Smooth muscle cell (in vitro differentiated cells): ENCODE results near the gene CUX1. TPM values are rescaled to one million over a fixed set of nuclear protein-coding genes. Genes with fewer than 3 reads are reported as not detected.
"Not testable (repeated sequence)": the region's sequence is repeated elsewhere in the genome, so short reads cannot be mapped to it uniquely, and the experiment has no call there.

ENCODE experiments used
- DNase-seq: peaks from one replicate; lab custom pipeline; 2025; ENCODE audit not compliant: unreplicated experiment; lab: John Stamatoyannopoulos, UW
- H2AFZ ChIP-seq: fragments of 200-600 bp; sonication (generic); 2 replicates; pipeline ENCODE4 v1.6.0; 2016; ENCODE audit warnings: antibody characterized with exemption, low read depth, mild to moderate bottlenecking
- H3F3A ChIP-seq: fragments of 200-600 bp; sonication (generic); 2 replicates; pipeline ENCODE4 v1.6.0; 2017; ENCODE audit warnings: antibody characterized with exemption, low read depth
- H3K27ac ChIP-seq: fragments of 200-600 bp; sonication (generic); 2 replicates; pipeline ENCODE4 v1.5.1; 2016; ENCODE audit warnings: low read depth, mild to moderate bottlenecking
- H3K27me3 ChIP-seq: fragments of 200-600 bp; sonication (generic); 2 replicates; pipeline ENCODE4 v1.6.1; 2016; ENCODE audit warnings: low read depth, mild to moderate bottlenecking
- H3K36me3 ChIP-seq: fragments of 200-600 bp; sonication (generic); 2 replicates; pipeline ENCODE4 v1.5.1; 2016; ENCODE audit warnings: low read depth
- H3K4me1 ChIP-seq: fragments of 200-600 bp; sonication (generic); 2 replicates; pipeline ENCODE4 v1.5.1; 2016; ENCODE audit warnings: low read depth
- H3K4me2 ChIP-seq: fragments of 200-600 bp; sonication (generic); 2 replicates; pipeline ENCODE4 v1.6.0; 2016; ENCODE audit warnings: mild to moderate bottlenecking
- H3K4me3 ChIP-seq: fragments of 200-600 bp; sonication (generic); 2 replicates; pipeline ENCODE4 v1.5.1; 2016; ENCODE audit warnings: mild to moderate bottlenecking
- H3K79me2 ChIP-seq: fragments of 200-600 bp; sonication (generic); 2 replicates; pipeline ENCODE4 v1.6.0; 2016; ENCODE audit warnings: low read depth, mild to moderate bottlenecking
- H3K9ac ChIP-seq: fragments of 200-600 bp; sonication (generic); 2 replicates; pipeline ENCODE4 v1.6.0; 2016; ENCODE audit warnings: low read depth
- H3K9me3 ChIP-seq: fragments of 200-600 bp; sonication (generic); replicated peaks from 2 replicates; pipeline ENCODE4 v1.5.1; 2016; ENCODE audit warnings: low read depth
- H4K20me1 ChIP-seq: fragments of 200-600 bp; sonication (generic); 2 replicates; pipeline ENCODE4 v1.6.0; 2016; ENCODE audit warnings: low read depth
- WGBS: methylation state at CpG from one replicate; pipeline ENCODE4 v1.1.7; 2016; ENCODE audit warnings: low lambda C conversion rate; 5-methylcytosine and 5-hydroxymethylcytosine counted together
- polyA plus RNA-seq: library from polyadenylated mRNA; unstranded; fragments of >200 nt; fragmentation: Nextera tagmentation; extraction: Ambion mirVana; gene quantifications from 2 replicates; pipeline ENCODE4 v1.2.1, GENCODE V29; 2016
- total RNA-seq: library from RNA; depleted of rRNA; stranded (reverse); fragments of >200 nt; gene quantifications from 2 replicates; pipeline ENCODE4 v1.2.3, GENCODE V29; 2014
- TF ChIP-seq, protein P1 (sequence below): fragments of 200-600 bp; sonication (generic); IDR thresholded peaks from 2 replicates; pipeline ENCODE4 v1.5.1; 2017; ENCODE audit warnings: borderline replicate concordance, mild to moderate bottlenecking, antibody characterized with exemption; ENCODE audit not compliant: insufficient read depth, poor library complexity, severe bottlenecking

CUX1 gene
- total and polyA plus RNA-seq, 2 experiments from 2014 or later: 56.3 to 78.4 TPM

DNA sequence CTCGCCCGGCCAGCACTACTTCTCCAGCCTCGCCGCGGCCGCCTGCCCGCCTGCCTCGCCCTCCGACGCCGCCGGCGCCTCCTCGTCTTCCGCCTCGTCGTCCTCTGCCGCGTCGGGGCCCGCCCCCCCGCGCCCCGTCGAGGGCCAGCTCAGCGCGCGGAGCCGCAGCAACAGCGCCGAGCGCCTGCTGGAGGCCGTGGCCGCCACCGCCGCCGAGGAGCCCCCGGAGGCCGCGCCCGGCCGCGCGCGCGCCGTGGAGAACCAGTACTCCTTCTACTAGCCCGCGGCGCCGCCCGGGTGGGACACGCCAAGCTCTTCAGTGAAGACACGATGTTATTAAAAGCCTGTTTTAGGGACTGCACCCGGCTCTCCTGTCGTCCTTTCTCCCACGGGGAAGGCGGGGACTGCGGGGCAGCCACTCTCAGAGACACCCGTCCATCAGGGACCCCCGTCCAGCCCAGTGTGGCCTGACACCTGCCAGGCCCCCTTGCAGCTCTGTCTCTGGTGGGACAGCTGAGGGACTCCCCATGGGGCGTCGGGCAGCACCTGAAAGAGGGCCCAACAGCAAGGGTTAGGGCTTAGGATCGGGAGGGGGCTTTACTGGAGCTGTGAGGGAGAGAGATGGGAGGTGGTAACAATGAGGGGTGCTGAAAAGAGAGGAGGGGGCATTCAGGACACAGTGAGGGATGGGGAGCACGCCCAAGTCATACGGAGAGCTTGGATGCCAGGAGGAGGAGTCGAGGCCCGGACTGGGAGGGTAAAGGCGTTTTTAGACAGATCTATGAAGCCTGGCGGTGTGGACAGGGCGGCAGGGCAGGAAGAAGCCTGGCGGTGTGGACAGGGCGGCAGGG lies 504.1 kb downstream of the CUX1 start:
- 44% methylated on average over 45 of the region's 73 CpGs for WGBS
- Histone ChIP-seq H4K20me1 (no peaks in the 10 kb centered on the region), H3K4me2 (peak overlapping the region; percentile 60), H3K79me2 (no peaks in the 10 kb centered on the region), H3K4me1 (no peaks in the 10 kb centered on the region), H3K9ac (no peak overlapping the region), H3K4me3 (no peak overlapping the region), H3K27ac (no peak overlapping the region), H3F3A (no peaks in the 10 kb centered on the region), H3K9me3 (no peaks in the 10 kb centered on the region), H2AFZ (no peak overlapping the region), H3K27me3 (no peaks in the 10 kb centered on the region), H3K36me3 (no peaks in the 10 kb centered on the region)
- DNase-seq: no peak
- TF ChIP-seq, protein P1, sequence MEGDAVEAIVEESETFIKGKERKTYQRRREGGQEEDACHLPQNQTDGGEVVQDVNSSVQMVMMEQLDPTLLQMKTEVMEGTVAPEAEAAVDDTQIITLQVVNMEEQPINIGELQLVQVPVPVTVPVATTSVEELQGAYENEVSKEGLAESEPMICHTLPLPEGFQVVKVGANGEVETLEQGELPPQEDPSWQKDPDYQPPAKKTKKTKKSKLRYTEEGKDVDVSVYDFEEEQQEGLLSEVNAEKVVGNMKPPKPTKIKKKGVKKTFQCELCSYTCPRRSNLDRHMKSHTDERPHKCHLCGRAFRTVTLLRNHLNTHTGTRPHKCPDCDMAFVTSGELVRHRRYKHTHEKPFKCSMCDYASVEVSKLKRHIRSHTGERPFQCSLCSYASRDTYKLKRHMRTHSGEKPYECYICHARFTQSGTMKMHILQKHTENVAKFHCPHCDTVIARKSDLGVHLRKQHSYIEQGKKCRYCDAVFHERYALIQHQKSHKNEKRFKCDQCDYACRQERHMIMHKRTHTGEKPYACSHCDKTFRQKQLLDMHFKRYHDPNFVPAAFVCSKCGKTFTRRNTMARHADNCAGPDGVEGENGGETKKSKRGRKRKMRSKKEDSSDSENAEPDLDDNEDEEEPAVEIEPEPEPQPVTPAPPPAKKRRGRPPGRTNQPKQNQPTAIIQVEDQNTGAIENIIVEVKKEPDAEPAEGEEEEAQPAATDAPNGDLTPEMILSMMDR: no peak

DNA sequence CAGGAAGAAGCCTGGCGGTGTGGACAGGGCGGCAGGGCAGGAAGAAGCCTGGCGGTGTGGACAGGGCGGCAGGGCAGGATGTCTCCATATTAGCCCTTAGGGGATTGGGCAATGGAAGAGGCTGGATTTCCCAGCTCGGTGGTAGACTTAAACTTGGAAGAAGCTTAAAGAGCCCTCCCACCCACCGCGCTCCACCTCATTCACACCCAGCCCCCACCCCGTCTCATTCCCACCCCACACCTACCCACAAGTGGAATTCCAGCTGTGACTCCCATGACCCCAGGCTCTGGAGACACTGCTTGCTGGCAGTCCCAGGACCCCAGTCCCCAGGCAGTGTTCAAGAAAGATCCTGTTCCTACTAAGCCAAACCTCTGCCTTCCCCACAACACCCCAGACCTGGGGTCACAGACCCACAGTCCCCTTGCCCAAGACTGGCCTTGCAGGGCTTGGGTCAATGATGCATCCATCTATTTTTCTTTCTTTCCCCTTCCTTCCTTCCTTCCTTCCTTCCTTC lies 504.8 kb downstream of the CUX1 start:
- H2AFZ ChIP-seq: no peak overlapping the region
- no peak overlapping the region for H3K9ac ChIP-seq
- no peaks in the 10 kb centered on the region for H3K79me2 ChIP-seq
- H3K4me3 ChIP-seq: no peak overlapping the region
- H3F3A ChIP-seq: no peaks in the 10 kb centered on the region
- H3K4me1 ChIP-seq: no peaks in the 10 kb centered on the region
- no peak overlapping the region for H3K4me2 ChIP-seq
- H3K27ac ChIP-seq: no peak overlapping the region
- TF ChIP-seq, protein P1: no peak
- H4K20me1 ChIP-seq: no peaks in the 10 kb centered on the region
- no peak for DNase-seq
- H3K9me3 ChIP-seq: no peaks in the 10 kb centered on the region
- WGBS: 72% methylated on average over 8 of the region's 8 CpGs
- no peaks in the 10 kb centered on the region for H3K27me3 ChIP-seq
- no peaks in the 10 kb centered on the region for H3K36me3 ChIP-seq

DNA sequence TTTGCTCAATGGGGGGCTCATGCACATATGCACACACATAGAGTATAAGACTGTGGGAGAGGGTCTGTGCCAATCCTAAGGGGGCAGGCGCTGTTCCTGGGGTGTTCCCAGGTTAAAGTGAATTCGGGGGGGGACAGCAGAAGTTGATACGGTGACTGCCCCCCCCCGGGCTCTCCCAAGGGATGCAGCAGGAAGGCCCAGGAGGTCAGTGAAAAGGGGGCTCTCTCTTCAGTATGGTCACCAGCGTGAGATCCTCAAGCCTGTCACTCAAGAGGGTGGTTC lies 506.4 kb downstream of the CUX1 start:
- Histone ChIP-seq H2AFZ (no peak overlapping the region), H3K79me2 (no peaks in the 10 kb centered on the region), H3K27me3 (no peaks in the 10 kb centered on the region), H3K27ac (no peak overlapping the region), H4K20me1 (no peaks in the 10 kb centered on the region), H3F3A (no peaks in the 10 kb centered on the region), H3K36me3 (no peaks in the 10 kb centered on the region), H3K4me2 (no peak overlapping the region), H3K9me3 (no peaks in the 10 kb centered on the region), H3K9ac (no peak overlapping the region), H3K4me3 (no peak overlapping the region), H3K4me1 (no peaks in the 10 kb centered on the region)
- no peak for DNase-seq
- 85% methylated on average over 5 of the region's 5 CpGs for WGBS
- TF ChIP-seq, protein P1: no peak

DNA sequence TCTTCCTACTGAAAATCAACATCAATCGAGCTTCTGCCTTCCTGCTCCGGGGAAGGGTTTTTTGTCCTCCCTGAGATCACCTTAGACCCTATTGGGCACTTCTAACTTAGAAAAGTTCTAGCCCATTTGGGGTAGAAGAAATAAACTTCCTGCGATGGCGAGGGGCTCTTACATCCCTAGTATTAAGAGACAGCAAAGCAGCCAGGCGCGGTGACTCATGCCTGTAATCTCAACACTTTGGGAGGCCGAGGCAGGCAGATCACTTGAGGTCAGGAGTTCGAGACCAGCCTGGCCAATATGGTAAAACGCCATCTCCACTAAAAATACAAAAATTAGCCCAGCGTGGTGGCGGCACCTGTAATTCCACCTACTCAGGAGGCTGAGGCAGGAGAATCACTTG lies 507.7 kb downstream of the CUX1 start:
- H4K20me1 ChIP-seq, H3K4me3 ChIP-seq, H3K9ac ChIP-seq, DNase-seq, H3K27me3 ChIP-seq, H3K27ac ChIP-seq, H3K4me1 ChIP-seq, H3K79me2 ChIP-seq, H3F3A ChIP-seq, H3K36me3 ChIP-seq, H3K9me3 ChIP-seq, H2AFZ ChIP-seq, H3K4me2 ChIP-seq: not testable (repeated sequence)
- 90% methylated on average over 11 of the region's 11 CpGs for WGBS
